HCT116 (cell line): ENCODE data around the gene PIEZO2. TPM values are rescaled to one million over a fixed set of nuclear protein-coding genes. Genes with fewer than 3 reads are reported as not detected.

ENCODE experiments used
- ATAC-seq: fragments of 200-7000 bp; cut with Tn5 transposase; 2 replicates; pipeline ENCODE4 v1.9.1; 2020; ENCODE audit warnings: mild to moderate bottlenecking, moderate library complexity
- BruUV-seq: library from RNA; stranded (reverse); fragments of 400-500 nt; replicated peaks from 2 replicates; lab custom pipeline; 2021; lab: Mats Ljungman, UMichigan
- CTCF ChIA-PET: fragments of 300-600 bp; sonication (Branson Sonifier 250); formaldehyde crosslinking; loops from one replicate; lab custom pipeline; 2021; ENCODE audit warnings: antibody characterized with exemption; lab: Charles Lee
- POLR2A ChIA-PET: fragments of 300-600, 350-600 bp; sonication (Branson Sonifier 250); formaldehyde crosslinking; loops from one replicate; lab custom pipeline; 2021; ENCODE audit warnings: antibody characterized with exemption; lab: Charles Lee
- RAD21 ChIA-PET, 2 experiments: fragments of 300-600 bp; sonication (Branson Sonifier 250); formaldehyde crosslinking; loops; one replicate each; lab custom pipeline; 2023; ENCODE audit warnings: low total read pairs in 2 of 2; ENCODE audit not compliant: uncharacterized antibody in 2 of 2, unreplicated experiment in 2 of 2, low non-redundant PET in 1 of 2; lab: Charles Lee
- DNase-seq: peaks from one replicate; pipeline ENCODE4 v3.0.0-alpha.2; 2010; ENCODE audit warnings: low read depth, low spot score
- H2AFZ ChIP-seq: fragments of 200-600 bp; shearing (Covaris generic), sonication (generic); 2 replicates; pipeline ENCODE4 v1.6.1; 2017; ENCODE audit warnings: low read depth, mixed run types, mixed read lengths, antibody characterized with exemption, low read length; ENCODE audit not compliant: poor library complexity, severe bottlenecking
- H3K27ac ChIP-seq: 2 replicates; pipeline ENCODE4 v1.5.1; 2012; ENCODE audit warnings: low read depth, low read length
- H3K27me3 ChIP-seq: fragments of 200-600 bp; sonication (generic); 2 replicates; pipeline ENCODE4 v1.6.1; 2016; ENCODE audit warnings: mixed run types, low read length, mixed read lengths; ENCODE audit not compliant: insufficient read depth
- H3K36me3 ChIP-seq, 2 experiments: fragments of 200-500 bp in 1 of 2; fragments of 200-600 bp in 1 of 2; sonication (Bioruptor generic) in 1 of 2; sonication (generic) in 1 of 2; 2 replicates each; pipeline versions ENCODE4 v1.5.1 to v1.6.1; 2014 to 2016; ENCODE audit warnings: low read length in 2 of 2, inconsistent platforms in 1 of 2, mixed read lengths in 1 of 2, mixed run types in 1 of 2; ENCODE audit not compliant: insufficient read depth in 2 of 2, control insufficient read depth in 1 of 2
- H3K4me1 ChIP-seq, 2 experiments: fragments of 200-600 bp in 1 of 2; sonication (generic) in 1 of 2; 2 replicates each; pipeline versions ENCODE4 v1.5.1 to v1.6.1; 2012 to 2017; ENCODE audit warnings: low read length in 2 of 2, inconsistent platforms in 1 of 2, mild to moderate bottlenecking in 1 of 2, mixed read lengths in 1 of 2, mixed run types in 1 of 2, moderate library complexity in 1 of 2; ENCODE audit not compliant: insufficient read depth in 2 of 2, control insufficient read depth in 1 of 2
- H3K4me2 ChIP-seq: fragments of 200-600 bp; sonication (generic); 2 replicates; pipeline ENCODE4 v1.6.1; 2017; ENCODE audit warnings: mixed run types, low read length, mixed read lengths
- H3K4me3 ChIP-seq, 2 experiments: fragments of 200-600 bp in 1 of 2; sonication (generic) in 1 of 2; replicated peaks in 1 of 2; 2 replicates each; pipeline ENCODE4 v1.5.1; 2011 to 2016; ENCODE audit warnings: low read length in 2 of 2, control low read depth in 1 of 2, low read depth in 1 of 2, mild to moderate bottlenecking in 1 of 2, mixed read lengths in 1 of 2, mixed run types in 1 of 2
- H3K79me2 ChIP-seq: fragments of 200-600 bp; sonication (generic); 2 replicates; pipeline ENCODE4 v1.6.1; 2017; ENCODE audit warnings: mild to moderate bottlenecking, mixed run types, low read length, moderate library complexity, mixed read lengths; ENCODE audit not compliant: insufficient read depth
- H3K9ac ChIP-seq: fragments of 200-600 bp; sonication (generic); 2 replicates; pipeline ENCODE4 v1.6.1; 2016; ENCODE audit warnings: low read length, mixed read lengths
- H3K9me2 ChIP-seq: fragments of 200-600 bp; sonication (generic), shearing (Covaris generic); 2 replicates; pipeline ENCODE4 v1.6.1; 2017; ENCODE audit warnings: mixed run types, mild to moderate bottlenecking, moderate library complexity; ENCODE audit not compliant: insufficient read depth
- H3K9me3 ChIP-seq, 2 experiments: fragments of 200-500 bp in 1 of 2; fragments of 200-600 bp in 1 of 2; sonication (Bioruptor generic) in 1 of 2; sonication (generic) in 1 of 2; 2 replicates each; pipeline ENCODE4 v1.6.1; 2014 to 2017; ENCODE audit warnings: low read length in 2 of 2, mixed read lengths in 2 of 2, inconsistent platforms in 1 of 2, low read depth in 1 of 2, mild to moderate bottlenecking in 1 of 2, mixed run types in 1 of 2, moderate library complexity in 1 of 2; ENCODE audit not compliant: control insufficient read depth in 1 of 2, insufficient read depth in 1 of 2
- H4K20me1 ChIP-seq: fragments of 200-600 bp; sonication (generic), shearing (Covaris generic); 2 replicates; pipeline ENCODE4 v1.6.1; 2017; ENCODE audit warnings: mixed run types, mild to moderate bottlenecking, moderate library complexity; ENCODE audit not compliant: insufficient read depth
- CBX3 ChIP-seq: IDR thresholded peaks from 2 replicates; pipeline ENCODE4 v1.6.1; 2012; ENCODE audit warnings: low read depth
- ELF1 ChIP-seq: IDR thresholded peaks from 2 replicates; pipeline ENCODE4 v1.6.1; 2012; ENCODE audit warnings: low read depth, borderline replicate concordance
- EZH2phosphoT487 ChIP-seq: fragments of 200-600 bp; IDR thresholded peaks from 2 replicates; pipeline ENCODE4 v1.6.1; 2018; ENCODE audit warnings: antibody characterized with exemption, borderline replicate concordance
- JUND ChIP-seq: IDR thresholded peaks from 2 replicates; pipeline ENCODE4 v1.6.1; 2012
- POLR2A ChIP-seq: IDR thresholded peaks from 2 replicates; pipeline ENCODE4 v1.7.0; 2011; ENCODE audit warnings: borderline replicate concordance; ENCODE audit not compliant: insufficient read depth, insufficient read length; ENCODE audit errors: extremely low read depth
- RAD21 ChIP-seq: IDR thresholded peaks from 2 replicates; pipeline ENCODE4 v1.6.1; 2012; ENCODE audit warnings: low read depth, mild to moderate bottlenecking
- SIN3A ChIP-seq: IDR thresholded peaks from 2 replicates; pipeline ENCODE4 v1.6.1; 2012; ENCODE audit warnings: low read depth
- SP1 ChIP-seq: IDR thresholded peaks from 2 replicates; pipeline ENCODE4 v1.6.1; 2012; ENCODE audit warnings: low read depth
- SRF ChIP-seq: IDR thresholded peaks from 2 replicates; pipeline ENCODE4 v1.6.1; 2012; ENCODE audit warnings: low read depth
- YY1 ChIP-seq: IDR thresholded peaks from 2 replicates; pipeline ENCODE4 v1.6.1; 2011; ENCODE audit warnings: low read length, low read depth, moderate library complexity, mild to moderate bottlenecking; ENCODE audit not compliant: insufficient replicate concordance; ENCODE audit errors: extremely low read depth
- ZFX ChIP-seq: fragments of 450-650 bp; IDR thresholded peaks from 2 replicates; pipeline ENCODE4 v1.6.1; 2017
- ZNF274 ChIP-seq: fragments of 200-500 bp; sonication (Bioruptor generic); IDR thresholded peaks from 2 replicates; pipeline ENCODE4 v1.6.1; 2014; ENCODE audit warnings: mild to moderate bottlenecking, low read depth, low read length, inconsistent platforms
- intact Hi-C: fragments of 100-400 bp; cut with micrococcal nuclease; formaldehyde crosslinking; loops from 2 replicates; pipeline ENCODE4 v1.10.0; 2022
- total RNA-seq: library from RNA; stranded (reverse); gene quantifications from one replicate; pipeline ENCODE4 v1.2.1, GENCODE V29; 2021; ENCODE audit not compliant: unreplicated experiment
- TF ChIP-seq, protein P1 (sequence below): IDR thresholded peaks from 2 replicates; pipeline ENCODE4 v1.6.1; 2012
- TF ChIP-seq, protein P2 (sequence below): IDR thresholded peaks from 2 replicates; pipeline ENCODE4 v1.6.1; 2011; ENCODE audit warnings: mild to moderate bottlenecking, low read length, moderate library complexity; ENCODE audit not compliant: insufficient replicate concordance; ENCODE audit errors: extremely low read depth
- TF ChIP-seq, protein P3 (sequence below), 3 experiments: fragments of 200-600 bp in 1 of 3; sonication (generic) in 1 of 3; IDR thresholded peaks in 2 of 3; conservative IDR thresholded peaks in 1 of 3; 2 replicates each; pipeline ENCODE4 v1.5.1; 2012 to 2017; ENCODE audit warnings: low read depth in 2 of 3, low read length in 2 of 3, antibody characterized with exemption in 1 of 3, borderline replicate concordance in 1 of 3, control low read depth in 1 of 3, mild to moderate bottlenecking in 1 of 3, mixed read lengths in 1 of 3, mixed run types in 1 of 3, moderate library complexity in 1 of 3; ENCODE audit not compliant: insufficient read depth in 1 of 3

Gene PIEZO2
- total RNA-seq, 1 experiment from 2014 or later: 0.34 TPM

DNA sequence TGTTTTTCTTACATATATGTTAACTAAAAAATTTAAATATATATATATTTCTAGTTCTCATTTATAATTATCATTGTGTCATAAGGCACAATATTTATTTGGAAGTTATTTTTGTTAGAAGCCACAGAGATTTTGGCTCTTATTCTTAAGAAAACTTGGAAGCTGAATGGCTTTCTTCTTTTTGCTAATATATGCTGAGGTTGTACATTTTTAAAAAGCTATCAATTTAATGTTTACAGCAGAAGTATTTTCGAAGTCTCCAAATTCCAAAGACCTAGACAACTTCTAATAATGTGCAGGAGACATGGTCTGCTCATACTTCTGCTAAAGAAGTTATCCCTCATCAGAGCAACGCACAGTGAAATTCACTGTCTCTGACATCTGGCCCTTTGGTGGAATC lies 3.7 kb upstream of the PIEZO2 start (continued):
- TF ChIP-seq, protein P1, sequence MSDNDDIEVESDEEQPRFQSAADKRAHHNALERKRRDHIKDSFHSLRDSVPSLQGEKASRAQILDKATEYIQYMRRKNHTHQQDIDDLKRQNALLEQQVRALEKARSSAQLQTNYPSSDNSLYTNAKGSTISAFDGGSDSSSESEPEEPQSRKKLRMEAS: no peak
- TF ChIP-seq CBX3: no peak
- no peak for TF ChIP-seq ELF1
- TF ChIP-seq SP1: no peak
- no peak for TF ChIP-seq YY1
- TF ChIP-seq RAD21: no peak
- TF ChIP-seq SIN3A: no peak
- no peak for TF ChIP-seq SRF

DNA sequence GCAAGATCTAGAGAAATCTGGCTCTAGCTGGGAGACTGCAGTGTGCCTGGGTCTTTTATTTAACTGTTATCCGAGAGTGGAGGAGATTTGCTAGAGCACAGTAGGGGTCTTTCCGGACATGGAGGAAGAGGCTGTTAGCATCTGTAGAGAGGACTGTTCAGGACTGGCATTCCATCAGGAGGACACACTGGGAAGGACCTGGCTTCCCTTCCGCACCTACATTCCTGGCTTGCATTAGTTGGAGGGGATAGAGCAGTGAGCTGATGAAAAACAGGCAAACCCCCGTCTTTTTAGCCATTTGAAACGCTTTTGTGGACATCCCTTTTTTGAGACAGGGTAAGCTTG lies 874 bp upstream of the PIEZO2 start:
- H3K4me1 ChIP-seq: no peaks in the 10 kb centered on the region
- H3K27ac ChIP-seq: no peak overlapping the region
- DNase-seq: no peak
- H3K9me3 ChIP-seq: no peaks in the 10 kb centered on the region
- intact Hi-C loops: no loop called here
- 0 out of 2 replicates have a peak, but pooled peaks cover 9% of the 10 kb centered on the region for H3K27me3 ChIP-seq
- H3K79me2 ChIP-seq: no peaks in the 10 kb centered on the region
- no peaks in the 10 kb centered on the region for H4K20me1 ChIP-seq
- no TSS peak for BruUV-seq
- no peak overlapping the region for H3K9ac ChIP-seq
- TF ChIP-seq EZH2phosphoT487 (no peak), ZFX (no peak), ZNF274 (no peak), SRF (no peak), JUND (no peak), YY1 (no peak), POLR2A (no peak)
- TF ChIP-seq, protein P2, sequence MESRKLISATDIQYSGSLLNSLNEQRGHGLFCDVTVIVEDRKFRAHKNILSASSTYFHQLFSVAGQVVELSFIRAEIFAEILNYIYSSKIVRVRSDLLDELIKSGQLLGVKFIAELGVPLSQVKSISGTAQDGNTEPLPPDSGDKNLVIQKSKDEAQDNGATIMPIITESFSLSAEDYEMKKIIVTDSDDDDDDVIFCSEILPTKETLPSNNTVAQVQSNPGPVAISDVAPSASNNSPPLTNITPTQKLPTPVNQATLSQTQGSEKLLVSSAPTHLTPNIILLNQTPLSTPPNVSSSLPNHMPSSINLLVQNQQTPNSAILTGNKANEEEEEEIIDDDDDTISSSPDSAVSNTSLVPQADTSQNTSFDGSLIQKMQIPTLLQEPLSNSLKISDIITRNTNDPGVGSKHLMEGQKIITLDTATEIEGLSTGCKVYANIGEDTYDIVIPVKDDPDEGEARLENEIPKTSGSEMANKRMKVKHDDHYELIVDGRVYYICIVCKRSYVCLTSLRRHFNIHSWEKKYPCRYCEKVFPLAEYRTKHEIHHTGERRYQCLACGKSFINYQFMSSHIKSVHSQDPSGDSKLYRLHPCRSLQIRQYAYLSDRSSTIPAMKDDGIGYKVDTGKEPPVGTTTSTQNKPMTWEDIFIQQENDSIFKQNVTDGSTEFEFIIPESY: no peak
- TF ChIP-seq, protein P3, sequence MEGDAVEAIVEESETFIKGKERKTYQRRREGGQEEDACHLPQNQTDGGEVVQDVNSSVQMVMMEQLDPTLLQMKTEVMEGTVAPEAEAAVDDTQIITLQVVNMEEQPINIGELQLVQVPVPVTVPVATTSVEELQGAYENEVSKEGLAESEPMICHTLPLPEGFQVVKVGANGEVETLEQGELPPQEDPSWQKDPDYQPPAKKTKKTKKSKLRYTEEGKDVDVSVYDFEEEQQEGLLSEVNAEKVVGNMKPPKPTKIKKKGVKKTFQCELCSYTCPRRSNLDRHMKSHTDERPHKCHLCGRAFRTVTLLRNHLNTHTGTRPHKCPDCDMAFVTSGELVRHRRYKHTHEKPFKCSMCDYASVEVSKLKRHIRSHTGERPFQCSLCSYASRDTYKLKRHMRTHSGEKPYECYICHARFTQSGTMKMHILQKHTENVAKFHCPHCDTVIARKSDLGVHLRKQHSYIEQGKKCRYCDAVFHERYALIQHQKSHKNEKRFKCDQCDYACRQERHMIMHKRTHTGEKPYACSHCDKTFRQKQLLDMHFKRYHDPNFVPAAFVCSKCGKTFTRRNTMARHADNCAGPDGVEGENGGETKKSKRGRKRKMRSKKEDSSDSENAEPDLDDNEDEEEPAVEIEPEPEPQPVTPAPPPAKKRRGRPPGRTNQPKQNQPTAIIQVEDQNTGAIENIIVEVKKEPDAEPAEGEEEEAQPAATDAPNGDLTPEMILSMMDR (IDR thresholded peaks at IDR 0.05 in 2 of 3, conservative IDR thresholded peaks at IDR 0.05 in 1 of 3; ENCODE audit: borderline replicate concordance in 1 of 3, insufficient read depth in 1 of 3, low read depth in 2 of 3, low read length in 2 of 3): no peak
- RAD21 ChIA-PET: no interaction called here
- CTCF ChIA-PET: no interaction called here
- POLR2A ChIA-PET: no interaction called here
- H3K4me2 ChIP-seq: no peak overlapping the region
- no peak overlapping the region for H2AFZ ChIP-seq
- H3K36me3 ChIP-seq: no peaks in the 10 kb centered on the region
- H3K9me2 ChIP-seq: no peaks in the 10 kb centered on the region
- no peak for ATAC-seq
- H3K4me3 ChIP-seq: no peak overlapping the region
